ENCODE results near the gene PKN3.
"Not testable (repeated sequence)": the region's sequence is repeated elsewhere in the genome, so short reads cannot be mapped to it uniquely, and the experiment has no call there.

Gene PKN3

DNA sequence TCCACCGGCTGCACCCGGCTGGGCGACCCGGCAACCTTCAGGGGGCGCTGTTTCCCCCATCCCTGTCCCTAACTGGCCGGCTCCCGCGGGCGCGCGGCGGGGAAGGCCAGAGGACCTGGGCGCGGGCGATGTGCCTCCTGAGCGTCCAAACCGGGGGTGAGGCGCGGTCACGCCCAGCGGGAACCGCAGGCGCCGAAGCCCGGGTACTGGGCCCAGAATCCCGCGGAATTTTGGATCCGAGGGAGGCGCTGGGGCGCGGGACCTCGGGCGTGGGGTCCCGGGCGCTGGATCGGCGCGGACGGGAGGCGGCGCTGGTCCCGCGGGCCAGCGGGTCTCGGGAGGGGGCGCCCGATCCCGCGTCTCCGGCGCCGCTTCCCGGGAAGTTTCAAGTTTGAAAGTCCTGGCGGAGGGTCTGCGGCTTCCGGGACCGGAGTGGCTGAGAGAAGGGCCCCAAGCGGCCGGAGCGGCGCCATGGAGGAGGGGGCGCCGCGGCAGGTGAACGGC is at the start of gene PKN3:
Gene PKN3 (plus strand): TSS at position 59 of the 504 bp plus-strand sequence. CDS start 413 bp downstream, at position 472.
- DNase-seq (ENCODE audit: low read depth in 2 of 2) = peak; percentile 59 to 60

- DNase-seq (ENCODE audit: low read depth in 2 of 2) = no peak
Measured at GRCh38 chr9:128653908-128654307, 48.4 kb upstream of the PKN3 start.

GRCh38 chr9:128654481-128654880 is 47.8 kb upstream of the PKN3 start:
- no peak for DNase-seq (ENCODE audit: low read depth in 2 of 2)

DNA sequence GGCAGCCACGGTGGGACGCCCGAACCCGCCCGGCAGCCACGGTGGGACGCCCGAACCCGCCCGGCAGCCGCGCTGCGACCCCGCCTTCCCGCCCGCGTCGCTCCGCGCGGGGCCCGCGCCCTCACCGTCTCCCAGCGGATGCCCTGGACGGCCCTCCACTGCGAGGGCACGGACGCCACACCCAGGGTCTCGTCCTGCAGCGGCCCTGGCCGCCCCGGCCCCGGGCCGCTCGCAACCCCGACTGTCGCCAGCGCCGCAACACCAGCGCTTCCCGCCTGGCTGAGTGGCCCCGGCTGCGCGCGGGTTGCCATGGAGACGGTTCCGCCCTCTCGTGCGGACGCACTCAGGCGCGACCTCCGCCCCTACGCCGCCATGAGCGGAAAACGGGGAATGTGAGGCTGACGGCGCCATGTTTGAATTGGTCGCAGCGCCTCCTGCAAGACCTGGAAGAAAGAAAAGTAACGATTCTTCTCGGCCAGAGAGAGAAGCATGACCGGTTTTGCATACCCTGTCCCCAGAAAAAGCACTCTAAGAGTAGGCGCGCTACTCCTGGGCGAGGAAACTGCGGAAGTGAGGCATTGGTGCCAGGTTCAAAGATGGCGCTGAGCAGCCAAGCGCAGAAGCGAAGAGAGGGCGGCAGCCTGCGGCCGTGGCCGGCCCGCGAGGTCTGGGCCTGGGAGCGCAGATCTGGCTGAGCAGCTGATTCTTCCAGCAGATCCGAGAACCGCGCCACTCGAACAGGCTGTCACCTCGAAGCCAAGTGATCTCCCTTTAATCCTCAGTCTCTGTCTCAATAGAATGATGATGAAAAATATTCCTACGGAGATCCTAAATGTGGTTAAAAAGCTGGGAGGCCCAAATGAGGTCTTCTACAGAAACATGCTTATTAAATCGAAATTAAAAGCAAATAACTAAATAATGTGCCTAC is 45.6 kb upstream of the PKN3 start, which contains the start of gene DYNC2I2:
Gene DYNC2I2 (minus strand): TSS at position 432 of the 928 bp plus-strand sequence. CDS start 121 bp downstream, at position 311.
- peak; percentile 91 to 92 for DNase-seq (ENCODE audit: low read depth in 2 of 2)

DNA sequence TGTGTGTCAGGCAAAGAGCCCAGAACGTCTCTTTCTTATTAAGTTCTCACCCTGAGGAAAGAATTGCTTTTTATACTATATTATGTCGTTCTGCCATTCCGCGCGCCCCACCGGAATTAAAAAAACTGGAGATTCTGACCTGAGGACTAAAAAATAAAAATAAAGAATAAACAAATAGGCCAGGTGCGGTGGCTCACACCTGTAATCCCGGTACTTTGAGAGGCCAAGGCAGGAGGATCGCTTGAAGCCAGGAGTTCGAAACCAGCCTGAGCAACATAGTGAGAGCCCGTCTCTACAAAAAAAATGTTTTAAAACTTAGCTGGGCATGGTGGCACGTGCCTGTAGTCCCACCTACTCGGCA is 45.0 kb upstream of the PKN3 start:
- DNase-seq (ENCODE audit: low read depth in 2 of 2) = no peak

GRCh38 chr9:128657796-128658195 is 44.5 kb upstream of the PKN3 start:
- no peak for DNase-seq (ENCODE audit: low read depth in 2 of 2)

- not testable (repeated sequence) for DNase-seq (ENCODE audit: low read depth in 2 of 2)
Measured at GRCh38 chr9:128666481-128666941, 35.8 kb upstream of the PKN3 start.

DNA sequence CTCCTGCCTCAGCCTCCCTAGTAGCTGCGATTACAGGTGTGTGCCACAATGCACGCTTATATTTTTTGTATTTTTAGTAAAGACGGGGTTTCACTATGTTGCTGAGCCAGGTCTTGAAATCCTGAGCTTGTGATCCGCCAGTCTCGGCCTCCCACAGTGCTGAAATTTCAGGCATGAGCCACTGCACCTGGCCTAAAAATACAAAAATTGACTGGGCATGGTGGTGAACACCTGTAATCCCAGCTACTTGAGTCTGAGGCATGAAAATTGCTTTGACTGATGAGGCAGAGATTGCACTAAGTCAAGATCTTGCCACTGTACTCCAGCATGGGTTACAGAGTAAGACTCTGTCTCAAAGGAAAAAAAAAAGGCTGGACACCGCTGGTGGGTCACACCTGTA is 32.5 kb upstream of the PKN3 start:
- DNase-seq (ENCODE audit: low read depth in 2 of 2) = no peak

DNA sequence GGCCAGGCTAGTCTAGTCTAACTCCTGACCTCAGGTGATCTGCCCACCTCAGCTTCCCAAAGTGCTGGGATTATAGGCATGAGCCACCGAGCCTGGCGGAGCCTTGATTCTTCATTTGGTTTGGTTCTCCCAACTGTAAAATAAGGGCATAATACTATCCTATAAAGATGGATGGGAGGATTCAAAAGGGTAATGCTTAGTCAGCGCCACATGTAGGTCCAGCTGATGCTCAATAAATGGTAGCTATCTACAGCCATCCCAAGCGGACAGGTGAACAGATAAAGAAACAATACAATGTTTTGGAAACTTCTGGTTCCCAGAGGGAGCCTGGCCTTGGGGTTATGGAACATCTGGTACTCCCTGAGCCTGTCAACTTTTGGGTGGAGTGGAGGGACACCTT is 26.9 kb upstream of the PKN3 start:
- no peak for DNase-seq (ENCODE audit: low read depth in 2 of 2)

DNA sequence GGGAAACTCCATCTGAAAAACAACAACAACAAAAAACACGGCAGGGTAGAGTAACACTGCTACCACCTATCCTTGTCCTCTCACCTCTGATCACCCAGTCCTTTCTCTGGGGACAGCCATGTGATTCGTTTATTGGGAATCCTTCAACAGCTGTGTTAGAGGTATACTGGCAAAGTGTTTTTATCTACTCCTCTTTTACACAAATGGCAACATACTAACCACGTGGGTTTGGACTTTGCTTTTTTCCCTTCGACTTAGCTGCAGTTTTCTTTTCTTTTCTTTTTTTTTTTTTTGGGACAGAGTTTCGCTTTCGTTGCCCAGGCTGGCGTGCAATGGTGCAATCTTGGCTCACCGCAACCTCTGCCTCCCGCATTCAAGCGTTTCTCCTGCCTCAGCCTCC is 24.5 kb upstream of the PKN3 start:
- DNase-seq (ENCODE audit: low read depth in 2 of 2) = no peak

- no peak for DNase-seq (ENCODE audit: low read depth in 2 of 2)
Measured at GRCh38 chr9:128683340-128684064, 18.8 kb upstream of the PKN3 start.

GRCh38 chr9:128684065-128684324 is 18.3 kb upstream of the PKN3 start:
- DNase-seq (ENCODE audit: low read depth in 2 of 2) = no peak

DNA sequence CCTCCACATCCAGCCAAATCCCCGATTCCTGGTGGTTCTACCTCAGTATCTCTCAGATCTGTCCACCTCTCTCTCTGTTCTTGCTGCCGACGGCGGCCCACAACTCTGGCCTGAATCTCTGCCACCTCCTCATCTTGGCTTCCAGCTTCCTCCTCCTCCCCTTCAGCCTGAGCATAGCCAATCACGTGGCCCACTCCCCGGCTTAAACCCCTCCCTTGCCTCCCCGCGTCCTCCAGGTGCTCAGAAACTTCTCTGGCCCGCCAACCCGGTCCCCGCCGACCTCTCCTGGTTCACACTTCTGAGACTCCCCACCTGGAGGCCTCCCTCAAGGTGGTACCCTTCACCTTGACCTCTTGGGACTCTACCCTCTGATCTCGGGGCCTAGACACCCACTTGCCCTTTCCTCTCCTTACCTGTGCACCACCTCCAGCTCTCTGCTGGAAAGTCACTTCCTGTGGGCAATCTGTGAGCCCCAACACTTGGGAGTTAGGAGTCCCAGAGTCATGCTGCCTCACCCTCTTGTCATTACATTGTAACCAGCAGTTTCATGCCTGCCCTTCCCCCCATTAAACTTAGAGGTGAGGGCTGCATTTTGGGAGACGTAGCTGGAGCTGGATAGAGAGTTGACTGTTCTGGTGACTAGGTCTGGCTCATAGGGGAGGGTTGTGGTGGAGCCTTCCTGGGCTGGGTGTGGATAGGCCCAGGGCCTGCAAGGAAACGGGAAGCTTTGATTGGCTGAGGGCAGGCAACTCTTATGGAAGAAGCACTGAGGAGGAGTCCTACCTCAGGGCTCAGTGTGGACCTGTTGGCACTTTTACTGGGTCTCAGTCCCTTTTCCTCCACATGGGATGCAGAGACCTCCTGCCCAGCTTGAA is 17.7 kb upstream of the PKN3 start:
- DNase-seq (ENCODE audit: low read depth in 2 of 2) = peak; percentile 42 to 56

- peak in 1 of 2 donors; percentile 37 for DNase-seq (ENCODE audit: low read depth in 2 of 2)
Measured at GRCh38 chr9:128685636-128686489, 16.4 kb upstream of the PKN3 start.

- no peak for DNase-seq (ENCODE audit: low read depth in 2 of 2)
Measured at GRCh38 chr9:128687453-128687852, 14.8 kb upstream of the PKN3 start.

- peak; percentile 83 to 91 for DNase-seq (ENCODE audit: low read depth in 2 of 2)
Measured at GRCh38 chr9:128688501-128689292, 13.6 kb upstream of the PKN3 start, which contains the start of gene SET. SET (plus strand) TSS chr9:128689222; CDS start chr9:128689583, 361 bp downstream.

DNA sequence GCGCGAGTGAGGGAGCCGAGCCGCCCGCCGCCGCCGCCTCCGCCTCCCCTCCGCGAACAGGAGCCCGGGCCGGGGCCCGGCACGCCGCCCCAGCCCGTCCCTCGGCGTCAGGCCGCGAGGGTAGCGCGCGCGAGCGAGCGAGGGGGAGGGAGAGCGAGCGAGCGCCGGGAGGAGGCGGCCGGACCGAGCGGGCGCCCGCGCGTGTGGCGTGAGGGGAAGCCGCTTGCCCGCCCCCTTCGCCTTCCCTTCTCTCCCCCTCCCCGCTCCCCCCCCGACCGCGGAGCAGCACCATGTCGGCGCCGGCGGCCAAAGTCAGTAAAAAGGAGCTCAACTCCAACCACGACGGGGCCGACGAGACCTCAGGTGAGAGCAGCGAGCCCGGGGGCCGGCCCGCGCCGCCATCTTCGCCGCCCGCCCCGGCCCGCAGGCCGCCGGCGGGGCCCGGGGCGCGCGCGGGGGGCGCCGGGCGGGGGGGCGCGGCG is 13.0 kb upstream of the PKN3 start:
- DNase-seq (ENCODE audit: low read depth in 2 of 2) = no peak

GRCh38 chr9:128689820-128690683 is 12.3 kb upstream of the PKN3 start:
- peak; percentile 37 to 38 for DNase-seq (ENCODE audit: low read depth in 2 of 2)

DNA sequence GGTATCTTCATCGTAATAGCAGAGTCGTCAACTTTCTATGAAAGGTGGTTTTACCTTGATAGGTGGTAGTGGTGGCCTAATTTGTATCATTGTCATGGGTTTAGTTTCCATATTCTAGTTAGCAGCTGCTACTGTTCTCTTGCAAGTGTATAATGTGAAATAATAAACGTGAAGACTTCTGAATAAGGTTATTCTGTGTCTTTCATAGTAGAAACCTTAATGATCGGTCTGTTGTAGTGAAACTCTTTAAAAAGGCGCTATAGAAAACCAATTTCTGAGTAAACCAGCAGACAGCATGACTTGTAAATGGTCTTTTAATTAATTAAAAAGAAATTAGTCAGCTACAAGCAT is 11.6 kb upstream of the PKN3 start:
- no peak for DNase-seq (ENCODE audit: low read depth in 2 of 2)
